ENCODE results near the gene ZNF337. TPM values are rescaled to one million over a fixed set of nuclear protein-coding genes. Genes with fewer than 3 reads are reported as not detected.

Gene ZNF337
- total and polyA plus RNA-seq, 2 experiments from 2014 or later: 6.6 to 11.3 TPM

GRCh38 chr20:25629816-25630499, 66.7 kb downstream of the ZNF337 start:
- no peaks in the 10 kb centered on the region for H3K36me3 ChIP-seq (replicated peaks; ENCODE audit: insufficient read depth, low read depth)
- no peak overlapping the region for H3K4me2 ChIP-seq
- 90% methylated on average over 8 of the region's 8 CpGs for WGBS (ENCODE audit: low lambda C conversion rate, missing lambda C conversion rate)
- no peaks in the 10 kb centered on the region for H3K9me3 ChIP-seq (ENCODE audit: low read depth)
- TF ChIP-seq EZH2phosphoT487 (IDR thresholded peaks at IDR 0.05; ENCODE audit: low read depth, severe bottlenecking, unreplicated experiment) (no peak), EZH2 (IDR thresholded peaks at IDR 0.05; ENCODE audit: borderline replicate concordance) (no peak)
- no peak overlapping the region for H3K27ac ChIP-seq
- H3K27me3 ChIP-seq: no peaks in the 10 kb centered on the region
- H3K4me1 ChIP-seq (ENCODE audit: insufficient read depth): peaks cover under 1% of the 10 kb centered on the region
- H4K20me1 ChIP-seq (ENCODE audit: insufficient read depth, poor library complexity, severe bottlenecking): no peaks in the 10 kb centered on the region
- peaks cover 10% of the 10 kb centered on the region for H3K79me2 ChIP-seq
- no peak overlapping the region for H3K4me3 ChIP-seq
- H3K9me2 ChIP-seq (replicated peaks; ENCODE audit: insufficient read depth): no peaks in the 10 kb centered on the region
- DNase-seq (ENCODE audit: low spot score): no peak
- H2AFZ ChIP-seq: no peak overlapping the region

GRCh38 chr20:25626779-25627178, 69.9 kb downstream of the ZNF337 start:
- H3K27ac ChIP-seq: no peak overlapping the region
- TF ChIP-seq EZH2 (IDR thresholded peaks at IDR 0.05; ENCODE audit: borderline replicate concordance) (no peak), EZH2phosphoT487 (IDR thresholded peaks at IDR 0.05; ENCODE audit: low read depth, severe bottlenecking, unreplicated experiment) (no peak), CTCF (IDR thresholded peaks at IDR 0.05; ENCODE audit: poor library complexity) (no peak)
- no peak overlapping the region for H2AFZ ChIP-seq
- H3K9me2 ChIP-seq (replicated peaks; ENCODE audit: insufficient read depth): no peaks in the 10 kb centered on the region
- no peak for DNase-seq (ENCODE audit: low spot score)
- H3K79me2 ChIP-seq: peaks cover 20% of the 10 kb centered on the region
- H3K36me3 ChIP-seq (replicated peaks; ENCODE audit: insufficient read depth, low read depth): no peaks in the 10 kb centered on the region
- H3K9me3 ChIP-seq (ENCODE audit: low read depth): no peaks in the 10 kb centered on the region
- H3K4me1 ChIP-seq (ENCODE audit: insufficient read depth): peaks cover 17% of the 10 kb centered on the region
- no peak overlapping the region for H3K4me3 ChIP-seq
- H3K27me3 ChIP-seq: no peaks in the 10 kb centered on the region
- 84% methylated on average over 9 of the region's 9 CpGs for WGBS (ENCODE audit: low lambda C conversion rate, missing lambda C conversion rate)
- no peak overlapping the region for H3K4me2 ChIP-seq
- H4K20me1 ChIP-seq (ENCODE audit: insufficient read depth, poor library complexity, severe bottlenecking): no peaks in the 10 kb centered on the region

- peaks cover 19% of the 10 kb centered on the region for H3K4me1 ChIP-seq (ENCODE audit: insufficient read depth)
- H3K9me2 ChIP-seq (replicated peaks; ENCODE audit: insufficient read depth): no peaks in the 10 kb centered on the region
- H2AFZ ChIP-seq: peak overlapping the region; percentile 93
- H3K9me3 ChIP-seq (ENCODE audit: low read depth): no peaks in the 10 kb centered on the region
- H3K79me2 ChIP-seq: peaks cover 43% of the 10 kb centered on the region
- no peak for TF ChIP-seq EZH2 (IDR thresholded peaks at IDR 0.05; ENCODE audit: borderline replicate concordance)
- no peak for TF ChIP-seq EZH2phosphoT487 (IDR thresholded peaks at IDR 0.05; ENCODE audit: low read depth, severe bottlenecking, unreplicated experiment)
- no peak for TF ChIP-seq CTCF (IDR thresholded peaks at IDR 0.05; ENCODE audit: poor library complexity)
- no peaks in the 10 kb centered on the region for H3K36me3 ChIP-seq (replicated peaks; ENCODE audit: insufficient read depth, low read depth)
- H3K4me2 ChIP-seq: peak overlapping the region; percentile 85
- H4K20me1 ChIP-seq (ENCODE audit: insufficient read depth, poor library complexity, severe bottlenecking): no peaks in the 10 kb centered on the region
- WGBS (ENCODE audit: low lambda C conversion rate, missing lambda C conversion rate): 46% methylated on average over 17 of the region's 17 CpGs
- no peaks in the 10 kb centered on the region for H3K27me3 ChIP-seq
- peak overlapping the region; percentile 99 for H3K27ac ChIP-seq
- H3K4me3 ChIP-seq: peak overlapping the region; percentile 84
- DNase-seq (ENCODE audit: low spot score): no peak
Measured at GRCh38 chr20:25624500-25624939, 72.1 kb downstream of the ZNF337 start.

Small RNAs within 50 kb of the gene (small RNA-seq; reads per million reads assigned to genes)
- gene RN7SL594P: not detected

Other genes with a start within 250 kb of the ZNF337 start
- gene NINL, start 111.3 kb downstream of the ZNF337 start, total RNA-seq: 23.2 and 27.1 TPM in 2 replicates
- 24.5 and 31.7 TPM in 2 replicates for gene NINL, start 111.3 kb downstream of the ZNF337 start, polyA plus RNA-seq
- 7.1 and 8.5 TPM in 2 replicates for gene NANP, start 72.8 kb downstream of the ZNF337 start, total RNA-seq
- 3.7 and 5.4 TPM in 2 replicates for gene NANP, start 72.8 kb downstream of the ZNF337 start, polyA plus RNA-seq

All from hepatocyte (in vitro differentiated cells).